Measurements from ENCODE around the gene DBNDD2. TPM values are rescaled to one million over a fixed set of nuclear protein-coding genes. Genes with fewer than 3 reads are reported as not detected.

The DBNDD2 gene
- total and polyA plus RNA-seq, 2 donors (not counting 1 experiment from before 2014, with no cell fraction given) = 4.8 to 51.8 TPM

GRCh38 chr20:45406260-45407066 lies 1.6 kb upstream of the DBNDD2 start:
- peak in 1 of 2 donors; percentile 15 for DNase-seq (ENCODE audit: low read depth in 2 of 2)
- Histone ChIP-seq H3K27ac (ENCODE audit: insufficient read depth, low read length) (peak overlapping the region; percentile 73), H3K4me2 (ENCODE audit: extremely low read depth, insufficient read depth, low read length) (peak overlapping the region; percentile 83), H2AFZ (ENCODE audit: low read length) (peak overlapping the region; percentile 67), H3K79me2 (ENCODE audit: control insufficient read depth, insufficient read depth, low read length) (no peaks in the 10 kb centered on the region), H3K27me3 (ENCODE audit: control insufficient read depth, insufficient read depth, low read length) (no peaks in the 10 kb centered on the region), H3K36me3 (ENCODE audit: control insufficient read depth, insufficient read depth, low read length) (no peaks in the 10 kb centered on the region), H3K9me3 (ENCODE audit: control insufficient read depth, insufficient read depth, low read depth, low read length) (no peaks in the 10 kb centered on the region), H4K20me1 (ENCODE audit: control insufficient read depth, extremely low read depth, insufficient read depth, low read length) (no peaks in the 10 kb centered on the region), H3K4me1 (ENCODE audit: control insufficient read depth, extremely low read depth, insufficient read depth, low read length) (peaks cover 3% of the 10 kb centered on the region), H3K9ac (ENCODE audit: insufficient read depth, low read length) (peak overlapping the region; percentile 80), H3K4me3 (replicated peaks in 1 of 4; ENCODE audit: control extremely low read depth in 1 of 4, insufficient read depth in 1 of 4, low read depth in 3 of 4, low read length in 4 of 4) (peak overlapping the region; percentile 58 to 73 (median 67))
- TF ChIP-seq EZH2 (IDR thresholded peaks at IDR 0.05; ENCODE audit: low read length, missing control alignments) (no peak), CTCF (conservative IDR thresholded peaks at IDR 0.05 in 1 of 2, IDR thresholded peaks at IDR 0.05 in 1 of 2; ENCODE audit: low read depth in 1 of 2, low read length in 2 of 2) (no peak)

- Histone ChIP-seq H3K27me3 (ENCODE audit: control insufficient read depth, insufficient read depth, low read length) (no peaks in the 10 kb centered on the region), H4K20me1 (ENCODE audit: control insufficient read depth, extremely low read depth, insufficient read depth, low read length) (no peaks in the 10 kb centered on the region), H3K9me3 (ENCODE audit: control insufficient read depth, insufficient read depth, low read depth, low read length) (no peaks in the 10 kb centered on the region), H3K9ac (ENCODE audit: insufficient read depth, low read length) (peak overlapping the region; percentile 80), H3K4me2 (ENCODE audit: extremely low read depth, insufficient read depth, low read length) (peak overlapping the region; percentile 83), H3K79me2 (ENCODE audit: control insufficient read depth, insufficient read depth, low read length) (no peaks in the 10 kb centered on the region), H3K4me3 (replicated peaks in 1 of 4; ENCODE audit: control extremely low read depth in 1 of 4, insufficient read depth in 1 of 4, low read depth in 3 of 4, low read length in 4 of 4) (peak overlapping the region; percentile 58 to 73 (median 67)), H3K4me1 (ENCODE audit: control insufficient read depth, extremely low read depth, insufficient read depth, low read length) (peaks cover 3% of the 10 kb centered on the region), H3K36me3 (ENCODE audit: control insufficient read depth, insufficient read depth, low read length) (no peaks in the 10 kb centered on the region), H3K27ac (ENCODE audit: insufficient read depth, low read length) (peak overlapping the region; percentile 73), H2AFZ (ENCODE audit: low read length) (peak overlapping the region; percentile 45)
- DNase-seq (ENCODE audit: low read depth in 2 of 2) = peak; percentile 14 to 28
- TF ChIP-seq EZH2 (IDR thresholded peaks at IDR 0.05; ENCODE audit: low read length, missing control alignments) = no peak
- no peak for TF ChIP-seq CTCF (conservative IDR thresholded peaks at IDR 0.05 in 1 of 2, IDR thresholded peaks at IDR 0.05 in 1 of 2; ENCODE audit: low read depth in 1 of 2, low read length in 2 of 2)
These were observed 883 bp upstream of the DBNDD2 start for GRCh38 chr20:45407067-45407745.

GRCh38 chr20:45408646-45409213 lies 641 bp downstream of the DBNDD2 start:
- no peak overlapping the region for H3K4me3 ChIP-seq (replicated peaks in 1 of 4; ENCODE audit: control extremely low read depth in 1 of 4, insufficient read depth in 1 of 4, low read depth in 3 of 4, low read length in 4 of 4)
- no peaks in the 10 kb centered on the region for H3K27me3 ChIP-seq (ENCODE audit: control insufficient read depth, insufficient read depth, low read length)
- no peak for DNase-seq (ENCODE audit: low read depth in 2 of 2)
- no peak overlapping the region for H3K4me2 ChIP-seq (ENCODE audit: extremely low read depth, insufficient read depth, low read length)
- no peak for TF ChIP-seq CTCF (conservative IDR thresholded peaks at IDR 0.05 in 1 of 2, IDR thresholded peaks at IDR 0.05 in 1 of 2; ENCODE audit: low read depth in 1 of 2, low read length in 2 of 2)
- TF ChIP-seq EZH2 (IDR thresholded peaks at IDR 0.05; ENCODE audit: low read length, missing control alignments) = no peak
- H3K4me1 ChIP-seq (ENCODE audit: control insufficient read depth, extremely low read depth, insufficient read depth, low read length) = peaks cover 3% of the 10 kb centered on the region
- no peak overlapping the region for H2AFZ ChIP-seq (ENCODE audit: low read length)
- H3K9me3 ChIP-seq (ENCODE audit: control insufficient read depth, insufficient read depth, low read depth, low read length) = no peaks in the 10 kb centered on the region
- no peak overlapping the region for H3K27ac ChIP-seq (ENCODE audit: insufficient read depth, low read length)
- no peak overlapping the region for H3K9ac ChIP-seq (ENCODE audit: insufficient read depth, low read length)
- no peaks in the 10 kb centered on the region for H3K36me3 ChIP-seq (ENCODE audit: control insufficient read depth, insufficient read depth, low read length)
- H3K79me2 ChIP-seq (ENCODE audit: control insufficient read depth, insufficient read depth, low read length) = no peaks in the 10 kb centered on the region
- no peaks in the 10 kb centered on the region for H4K20me1 ChIP-seq (ENCODE audit: control insufficient read depth, extremely low read depth, insufficient read depth, low read length)
